GM12892 (cell line): ENCODE measurements around the gene TM4SF18.

ENCODE experiments used
- POLR2A ChIP-seq: IDR thresholded peaks from 2 replicates; pipeline ENCODE4 v1.6.1; 2011; ENCODE audit warnings: low read depth, low read length, control low read depth
- POLR2AphosphoS5 ChIP-seq: IDR thresholded peaks from 2 replicates; pipeline ENCODE4 v1.6.1; 2011; ENCODE audit warnings: low read depth, low read length, control low read depth

DNA sequence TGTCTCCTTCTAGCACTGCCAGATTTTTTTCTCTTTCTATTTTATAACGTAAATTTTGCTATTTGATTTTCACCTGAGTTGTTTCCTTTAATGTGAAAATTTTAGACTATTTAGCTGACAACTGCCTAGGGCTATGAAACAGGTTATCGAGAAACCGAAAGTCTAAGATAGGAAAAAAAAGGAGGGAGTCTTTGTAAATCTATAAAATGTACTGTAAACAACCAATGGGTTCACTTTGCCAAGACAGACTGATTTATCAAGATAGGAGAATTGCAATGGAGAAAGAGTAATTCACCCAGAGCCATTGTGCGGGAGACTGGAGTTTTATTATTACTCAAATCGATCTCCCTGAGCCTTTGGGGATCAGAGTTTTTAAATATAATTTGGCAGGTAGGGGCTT is 50.0 kb downstream of the TM4SF18 start:
- TF ChIP-seq POLR2AphosphoS5 = no peak
- TF ChIP-seq POLR2A = no peak
